Transverse colon (tissue), 4 donors: Measurements from ENCODE around the gene MFSD12. TPM values are rescaled to one million over a fixed set of nuclear protein-coding genes. Genes with fewer than 3 reads are reported as not detected.

ENCODE experiments used
- DNase-seq: peaks from one replicate; pipeline ENCODE4 v3.0.0-alpha.2; 2019
- H3K27ac ChIP-seq, 4 donors: fragments of 200-600 bp; sonication (generic); 2 replicates each; pipeline ENCODE4 v1.5.1; 2016 to 2018; ENCODE audit warnings: inconsistent platforms in 4 of 4
- H3K27me3 ChIP-seq: fragments of 200-600 bp; sonication (generic); 2 replicates; pipeline ENCODE4 v1.5.1; 2017; ENCODE audit warnings: inconsistent platforms
- H3K36me3 ChIP-seq, 4 donors: fragments of 200-600 bp; sonication (generic); 2 replicates each; pipeline ENCODE4 v1.5.1; 2017 to 2019; ENCODE audit warnings: inconsistent platforms in 4 of 4
- H3K4me1 ChIP-seq, 4 donors: fragments of 200-600 bp; sonication (generic); 2 replicates each; pipeline ENCODE4 v1.5.1; 2017 to 2020; ENCODE audit warnings: inconsistent platforms in 4 of 4
- H3K4me3 ChIP-seq, 4 donors: fragments of 200-600 bp; sonication (generic); 1 replicate in 1 of 4; 2 replicates in 3 of 4; pipeline versions ENCODE4 v1.5.1 to v1.6.1; 2017 to 2019; ENCODE audit warnings: inconsistent platforms in 4 of 4
- H3K9me3 ChIP-seq, 2 donors: fragments of 200-600 bp; sonication (generic); 2 replicates each; pipeline ENCODE4 v1.5.1; 2017 to 2019; ENCODE audit warnings: inconsistent platforms in 2 of 2
- EP300 ChIP-seq: sonication (generic); formaldehyde crosslinking; IDR thresholded peaks from one replicate; pipeline ENCODE4 v1.6.1; 2017; ENCODE audit warnings: antibody characterized with exemption, low read depth
- POLR2A ChIP-seq: fragments of 450-650 bp; IDR thresholded peaks from one replicate; pipeline ENCODE4 v1.6.1; 2016; ENCODE audit warnings: antibody characterized with exemption, mild to moderate bottlenecking, moderate library complexity
- POLR2AphosphoS5 ChIP-seq, 3 donors: sonication (generic); formaldehyde crosslinking; IDR thresholded peaks; one replicate each; pipeline ENCODE4 v1.6.1; 2016; ENCODE audit warnings: antibody characterized with exemption in 3 of 3
- WGBS, 2 donors: methylation state at CpG; one replicate each; pipeline ENCODE4 v1.1.5; 2018; ENCODE audit warnings: low coverage in 1 of 2; 5-methylcytosine and 5-hydroxymethylcytosine counted together
- in situ Hi-C, 4 donors: fragments of 200-750 bp; cut with MboI; loops; one replicate each; pipeline versions ENCODE4 v1.15.0 to v1.15.1; 2017; ENCODE audit warnings: low sequenced_read_pairs in 3 of 4, low pct_ligation_motif_present in 1 of 4, low pct_unique_long_range_greater_than_20kb in 1 of 4
- intact Hi-C: fragments of 100-400 bp; cut with DNase I; formaldehyde crosslinking; loops from one replicate; pipeline ENCODE4 v1.15.1; 2023; ENCODE audit warnings: low total_unique reads
- total RNA-seq, 4 donors: library from RNA; depleted of rRNA; stranded (reverse); fragments of >200 nt; gene quantifications; one replicate each; pipeline ENCODE4 v1.1.0, GENCODE V29; 2016
- TF ChIP-seq, protein P1 (sequence below), 5 experiments: fragments of 200-600 bp in 3 of 5; fragments of 450-650 bp in 2 of 5; sonication (generic) in 3 of 5; IDR thresholded peaks; 1 replicate in 2 of 5; 2 replicates in 3 of 5; pipeline ENCODE4 v1.5.1; 2016 to 2017; ENCODE audit warnings: antibody characterized with exemption in 5 of 5, inconsistent platforms in 3 of 5, mild to moderate bottlenecking in 2 of 5, moderate library complexity in 1 of 5

The MFSD12 gene
- total RNA-seq, 4 donors from 2014 or later = 35.2 to 214 (median 49.2) TPM

- no peaks in the 10 kb centered on the region for H3K4me1 ChIP-seq
- TF ChIP-seq POLR2A (no peak), EP300 (no peak), POLR2AphosphoS5 (IDR thresholded peaks at IDR 0.05) (no peak)
- TF ChIP-seq, protein P1, sequence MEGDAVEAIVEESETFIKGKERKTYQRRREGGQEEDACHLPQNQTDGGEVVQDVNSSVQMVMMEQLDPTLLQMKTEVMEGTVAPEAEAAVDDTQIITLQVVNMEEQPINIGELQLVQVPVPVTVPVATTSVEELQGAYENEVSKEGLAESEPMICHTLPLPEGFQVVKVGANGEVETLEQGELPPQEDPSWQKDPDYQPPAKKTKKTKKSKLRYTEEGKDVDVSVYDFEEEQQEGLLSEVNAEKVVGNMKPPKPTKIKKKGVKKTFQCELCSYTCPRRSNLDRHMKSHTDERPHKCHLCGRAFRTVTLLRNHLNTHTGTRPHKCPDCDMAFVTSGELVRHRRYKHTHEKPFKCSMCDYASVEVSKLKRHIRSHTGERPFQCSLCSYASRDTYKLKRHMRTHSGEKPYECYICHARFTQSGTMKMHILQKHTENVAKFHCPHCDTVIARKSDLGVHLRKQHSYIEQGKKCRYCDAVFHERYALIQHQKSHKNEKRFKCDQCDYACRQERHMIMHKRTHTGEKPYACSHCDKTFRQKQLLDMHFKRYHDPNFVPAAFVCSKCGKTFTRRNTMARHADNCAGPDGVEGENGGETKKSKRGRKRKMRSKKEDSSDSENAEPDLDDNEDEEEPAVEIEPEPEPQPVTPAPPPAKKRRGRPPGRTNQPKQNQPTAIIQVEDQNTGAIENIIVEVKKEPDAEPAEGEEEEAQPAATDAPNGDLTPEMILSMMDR (IDR thresholded peaks at IDR 0.05) = no peak
- intact Hi-C loops = no loop called here
- peaks cover 0 to 18% (median 1%) of the 10 kb centered on the region in 4 donors for H3K36me3 ChIP-seq
- H3K27ac ChIP-seq = no peak overlapping the region
- DNase-seq = no peak
- in situ Hi-C loops = no loop called here
- 67 to 82% methylated on average over 3 to 24 of the region's 25 CpGs for WGBS, 2 donors
- no peaks in the 10 kb centered on the region for H3K27me3 ChIP-seq
- no peaks in the 10 kb centered on the region for H3K9me3 ChIP-seq
- H3K4me3 ChIP-seq = no peak overlapping the region
Observed at GRCh38 chr19:3538258-3538929, 19.0 kb downstream of the MFSD12 start.

DNA sequence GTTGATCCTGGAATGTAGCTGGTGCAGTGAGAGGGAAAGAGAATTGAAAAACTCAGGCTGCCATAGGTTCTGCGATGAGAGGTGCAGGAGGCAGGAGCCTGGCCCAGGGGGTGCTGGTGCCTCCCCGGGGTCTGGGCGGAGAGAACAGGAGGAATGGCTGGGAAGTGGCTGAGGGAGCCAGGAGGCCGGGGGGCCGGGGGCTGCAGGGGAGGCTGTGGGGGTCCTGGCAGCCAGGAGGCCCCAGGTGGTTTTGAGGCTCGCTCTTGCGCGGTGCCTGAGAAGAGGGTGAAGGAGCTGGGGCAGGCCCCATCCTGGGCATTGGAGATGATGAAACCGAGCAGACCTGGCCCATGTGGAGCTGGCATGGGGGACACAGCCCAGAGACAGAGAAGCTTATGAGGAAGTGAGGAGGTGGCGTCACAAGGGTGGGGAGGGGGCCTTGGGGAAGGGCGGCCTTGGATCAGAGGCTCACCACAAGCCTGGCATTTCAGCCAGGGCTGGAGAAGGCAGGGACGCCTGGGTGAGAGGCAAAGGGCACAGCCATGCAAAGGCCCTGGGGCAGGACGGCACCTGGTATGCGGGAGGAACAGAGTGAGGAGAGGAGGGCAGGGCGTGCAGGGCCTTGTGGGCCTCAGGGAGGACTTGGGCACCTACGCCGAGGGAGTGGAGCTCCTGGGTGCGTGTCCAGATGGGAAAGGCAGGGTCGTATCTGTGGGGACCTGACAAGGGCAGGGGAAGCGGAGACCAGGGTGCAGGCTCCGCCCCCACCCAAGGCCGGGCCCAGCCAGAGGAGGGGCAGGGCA, 19.7 kb downstream of the MFSD12 start:
- H3K27ac ChIP-seq = peak overlapping the region in 1 of 4 donors; percentile 48
- no peak overlapping the region for H3K4me3 ChIP-seq
- intact Hi-C loops = no loop called here
- peaks cover 0 to 26% (median 5%) of the 10 kb centered on the region in 4 donors for H3K36me3 ChIP-seq
- 88 to 91% methylated on average over 6 to 22 of the region's 22 CpGs for WGBS, 2 donors
- in situ Hi-C loops = no loop called here
- no peaks in the 10 kb centered on the region for H3K27me3 ChIP-seq
- H3K4me1 ChIP-seq = no peaks in the 10 kb centered on the region
- H3K9me3 ChIP-seq = no peaks in the 10 kb centered on the region
- TF ChIP-seq, protein P1 (IDR thresholded peaks at IDR 0.05) = no peak
- TF ChIP-seq EP300 = no peak
- TF ChIP-seq POLR2AphosphoS5 (IDR thresholded peaks at IDR 0.05) = no peak
- TF ChIP-seq POLR2A = no peak
- DNase-seq = no peak

DNA sequence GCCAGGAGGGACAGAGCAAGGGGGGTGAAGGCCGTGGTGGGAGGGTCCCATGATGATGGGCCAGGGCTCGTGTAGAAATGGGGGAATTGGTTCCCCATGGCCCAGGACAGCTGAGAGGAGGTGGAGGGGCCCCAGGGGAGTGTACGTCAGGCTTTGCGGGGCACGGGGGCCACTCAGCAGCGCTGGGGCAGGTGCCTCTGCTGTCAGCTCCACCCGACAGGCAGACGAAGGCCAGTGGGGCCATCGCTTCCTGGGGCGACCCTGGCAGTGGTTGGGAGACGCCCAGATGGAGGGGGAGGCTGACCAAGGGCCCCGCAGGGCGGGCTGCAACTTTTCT, 20.3 kb downstream of the MFSD12 start:
- Histone ChIP-seq H3K36me3 (peaks cover 0 to 30% (median 8%) of the 10 kb centered on the region in 4 donors), H3K27ac (peak overlapping the region in 2 of 4 donors; percentile 13 to 48), H3K9me3 (no peaks in the 10 kb centered on the region), H3K4me3 (no peak overlapping the region), H3K4me1 (no peaks in the 10 kb centered on the region), H3K27me3 (no peaks in the 10 kb centered on the region)
- TF ChIP-seq, protein P1 (IDR thresholded peaks at IDR 0.05) = no peak
- TF ChIP-seq POLR2AphosphoS5 (IDR thresholded peaks at IDR 0.05) (no peak), POLR2A (no peak), EP300 (no peak)
- DNase-seq = no peak
- intact Hi-C loops = no loop called here
- 81% methylated on average over 11 of the region's 13 CpGs; no CpG with 5 or more reads in 1 of the 2 donors for WGBS, 2 donors
- in situ Hi-C loops = no loop called here

DNA sequence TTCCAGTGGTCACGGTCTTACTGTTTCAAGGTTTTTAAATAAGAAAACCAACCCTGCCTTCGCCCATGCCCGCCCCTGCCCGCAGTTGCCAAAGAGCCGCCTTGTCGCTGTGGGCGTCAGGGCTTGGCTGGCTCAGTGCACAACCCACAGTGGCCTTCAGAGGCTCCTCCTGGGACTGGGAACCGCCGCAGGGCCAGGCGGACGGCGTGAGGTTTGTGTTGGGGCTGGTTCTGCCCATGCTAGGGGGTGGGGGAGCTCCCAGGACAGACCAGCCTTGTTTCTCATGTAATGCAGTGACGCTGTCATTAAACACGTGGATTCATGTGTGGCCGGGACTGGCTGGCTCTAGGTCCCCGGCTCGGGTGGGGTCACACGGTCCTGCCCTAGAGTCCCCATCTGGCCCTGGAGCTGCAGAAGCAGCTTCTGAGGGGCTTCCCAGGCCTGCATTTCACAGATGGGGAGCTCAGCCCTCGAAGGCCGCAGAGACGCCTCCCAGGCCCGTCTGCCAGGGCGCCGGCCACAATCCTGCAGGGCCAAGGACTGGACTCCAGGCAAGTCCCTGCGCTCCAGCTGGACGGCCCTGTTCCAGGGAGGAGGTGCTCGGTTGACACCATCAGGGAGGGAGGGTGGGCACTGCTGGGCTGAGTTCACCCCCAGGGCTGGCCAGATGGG, 20.8 kb downstream of the MFSD12 start:
- TF ChIP-seq POLR2A (no peak), POLR2AphosphoS5 (IDR thresholded peaks at IDR 0.05) (no peak), EP300 (no peak)
- TF ChIP-seq, protein P1 (IDR thresholded peaks at IDR 0.05) = no peak
- intact Hi-C loops = no loop called here
- in situ Hi-C loops = no loop called here
- H3K4me1 ChIP-seq = no peaks in the 10 kb centered on the region
- DNase-seq = no peak
- H3K4me3 ChIP-seq = no peak overlapping the region
- H3K36me3 ChIP-seq = peaks cover 0 to 35% (median 9%) of the 10 kb centered on the region in 4 donors
- no peaks in the 10 kb centered on the region for H3K9me3 ChIP-seq
- H3K27me3 ChIP-seq = no peaks in the 10 kb centered on the region
- H3K27ac ChIP-seq = peak overlapping the region in 2 of 4 donors; percentile 13 to 48
- WGBS, 2 donors = 89% methylated on average over 23 of the region's 27 CpGs; no CpG with 5 or more reads in 1 of the 2 donors
